Thyroid gland (tissue), 4 donors: ENCODE measurements around the gene RELL1.

Experiments used
- CTCF ChIP-seq, 6 experiments: fragments of 200-600 bp in 3 of 6; fragments of 450-650 bp in 3 of 6; sonication (generic) in 3 of 6; IDR thresholded peaks; one replicate each; pipeline ENCODE4 v1.5.1; 2016 to 2019; ENCODE audit warnings: antibody characterized with exemption in 6 of 6, mild to moderate bottlenecking in 2 of 6, inconsistent platforms in 1 of 6, moderate library complexity in 1 of 6
- POLR2A ChIP-seq, 2 donors: fragments of 450-650 bp; IDR thresholded peaks; one replicate each; pipeline ENCODE4 v1.6.1; 2017; ENCODE audit warnings: antibody characterized with exemption in 2 of 2, mild to moderate bottlenecking in 2 of 2, moderate library complexity in 1 of 2

- no peak for TF ChIP-seq POLR2A (IDR thresholded peaks at IDR 0.05)
- no peak for TF ChIP-seq CTCF (IDR thresholded peaks at IDR 0.05)
These were observed 92.1 kb downstream of the RELL1 start for GRCh38 chr4:37594099-37594498.
